HEK293 (cell line): ENCODE measurements around the gene UPK1A.

ENCODE experiments used
- FEZF1 ChIP-seq: fragments of 450-650 bp; formaldehyde crosslinking; IDR thresholded peaks from 2 replicates; pipeline ENCODE4 v1.5.1; 2016; ENCODE audit warnings: missing biosample characterization, missing genetic modification characterization
- IKZF3 ChIP-seq: fragments of 450-650 bp; IDR thresholded peaks from 2 replicates; pipeline ENCODE4 v1.5.0; 2018; ENCODE audit warnings: missing biosample characterization, mild to moderate bottlenecking, missing genetic modification characterization, moderate library complexity
- KLF1 ChIP-seq: fragments of 450-650 bp; formaldehyde crosslinking; IDR thresholded peaks from 2 replicates; pipeline ENCODE4 v1.5.1; 2016; ENCODE audit warnings: missing biosample characterization, missing genetic modification characterization
- KLF9 ChIP-seq: fragments of 450-650 bp; formaldehyde crosslinking; IDR thresholded peaks from 2 replicates; pipeline ENCODE4 v1.5.1; 2016; ENCODE audit warnings: missing biosample characterization, missing genetic modification characterization, low read depth
- OVOL3 ChIP-seq: fragments of 450-650 bp; formaldehyde crosslinking; IDR thresholded peaks from 2 replicates; pipeline ENCODE4 v1.5.1; 2016; ENCODE audit warnings: missing biosample characterization, missing genetic modification characterization
- RBAK ChIP-seq: fragments of 450-650 bp; formaldehyde crosslinking; IDR thresholded peaks from 2 replicates; pipeline ENCODE4 v1.5.1; 2016; ENCODE audit warnings: missing biosample characterization, missing genetic modification characterization
- SP3 ChIP-seq: fragments of 450-650 bp; formaldehyde crosslinking; IDR thresholded peaks from 2 replicates; pipeline ENCODE4 v1.5.1; 2016; ENCODE audit warnings: missing biosample characterization, missing genetic modification characterization
- TRIM28 ChIP-seq: IDR thresholded peaks from 2 replicates; pipeline ENCODE4 v1.6.1; 2011; ENCODE audit warnings: low read length, control low read depth, borderline replicate concordance
- YY2 ChIP-seq: fragments of 450-650 bp; formaldehyde crosslinking; IDR thresholded peaks from 2 replicates; pipeline ENCODE4 v1.5.1; 2016; ENCODE audit warnings: missing biosample characterization, missing genetic modification characterization
- ZBTB17 ChIP-seq: fragments of 450-650 bp; formaldehyde crosslinking; IDR thresholded peaks from 2 replicates; pipeline ENCODE4 v1.5.1; 2016; ENCODE audit warnings: missing biosample characterization, missing genetic modification characterization
- ZEB2 ChIP-seq: fragments of 450-650 bp; formaldehyde crosslinking; IDR thresholded peaks from 2 replicates; pipeline ENCODE4 v1.5.1; 2016; ENCODE audit warnings: missing biosample characterization, missing genetic modification characterization
- ZFP3 ChIP-seq: fragments of 450-650 bp; formaldehyde crosslinking; IDR thresholded peaks from 2 replicates; pipeline ENCODE4 v1.5.1; 2016; ENCODE audit warnings: low read depth, missing biosample characterization, missing genetic modification characterization
- ZNF112 ChIP-seq: fragments of 450-650 bp; formaldehyde crosslinking; IDR thresholded peaks from 2 replicates; pipeline ENCODE4 v1.5.0; 2017; ENCODE audit warnings: missing biosample characterization, missing genetic modification characterization
- ZNF121 ChIP-seq: fragments of 450-650 bp; formaldehyde crosslinking; IDR thresholded peaks from 2 replicates; pipeline ENCODE4 v1.5.1; 2016; ENCODE audit warnings: missing biosample characterization, missing genetic modification characterization
- ZNF266 ChIP-seq: fragments of 450-650 bp; formaldehyde crosslinking; IDR thresholded peaks from 2 replicates; pipeline ENCODE4 v1.5.1; 2016; ENCODE audit warnings: missing biosample characterization, missing genetic modification characterization, low read depth
- ZNF292 ChIP-seq: fragments of 450-650 bp; formaldehyde crosslinking; IDR thresholded peaks from 2 replicates; pipeline ENCODE4 v1.5.1; 2016; ENCODE audit warnings: low read depth, missing biosample characterization, missing genetic modification characterization, borderline replicate concordance
- ZNF510 ChIP-seq: fragments of 450-650 bp; formaldehyde crosslinking; IDR thresholded peaks from 2 replicates; pipeline ENCODE4 v1.5.1; 2018; ENCODE audit warnings: mild to moderate bottlenecking, missing genetic modification characterization, missing biosample characterization; ENCODE audit not compliant: insufficient replicate concordance
- ZNF585B ChIP-seq: fragments of 450-650 bp; formaldehyde crosslinking; IDR thresholded peaks from 2 replicates; pipeline ENCODE4 v1.5.1; 2016; ENCODE audit warnings: missing biosample characterization, missing genetic modification characterization
- ZNF658 ChIP-seq: fragments of 450-650 bp; formaldehyde crosslinking; IDR thresholded peaks from 2 replicates; pipeline ENCODE4; 2016; ENCODE audit warnings: missing biosample characterization, missing genetic modification characterization
- ZNF660 ChIP-seq: fragments of 450-650 bp; IDR thresholded peaks from 2 replicates; pipeline ENCODE4 v1.5.1; 2018; ENCODE audit warnings: missing biosample characterization, mild to moderate bottlenecking, missing genetic modification characterization
- ZNF747 ChIP-seq: fragments of 450-650 bp; formaldehyde crosslinking; IDR thresholded peaks from 2 replicates; pipeline ENCODE4 v1.5.1; 2016; ENCODE audit warnings: missing biosample characterization, missing genetic modification characterization
- ZNF76 ChIP-seq: fragments of 450-650 bp; formaldehyde crosslinking; IDR thresholded peaks from 2 replicates; pipeline ENCODE4; 2016; ENCODE audit warnings: low read depth, missing biosample characterization, missing genetic modification characterization, borderline replicate concordance
- ZSCAN30 ChIP-seq: fragments of 450-650 bp; IDR thresholded peaks from 2 replicates; pipeline ENCODE4 v1.5.1; 2018; ENCODE audit warnings: missing biosample characterization, mild to moderate bottlenecking, missing genetic modification characterization, moderate library complexity
- TF ChIP-seq, protein P1 (sequence below): fragments of 450-650 bp; formaldehyde crosslinking; IDR thresholded peaks from 2 replicates; pipeline ENCODE4 v1.5.1; 2016; ENCODE audit warnings: missing biosample characterization, missing genetic modification characterization, borderline replicate concordance
- TF ChIP-seq, protein P2 (sequence below): fragments of 450-650 bp; formaldehyde crosslinking; IDR thresholded peaks from 2 replicates; pipeline ENCODE4 v1.5.1; 2016; ENCODE audit warnings: missing biosample characterization, missing genetic modification characterization
- TF ChIP-seq, protein P3 (sequence below): fragments of 450-650 bp; formaldehyde crosslinking; IDR thresholded peaks from 2 replicates; pipeline ENCODE4 v1.5.1; 2017; ENCODE audit warnings: missing biosample characterization, missing genetic modification characterization
- TF ChIP-seq, protein P4 (sequence below): fragments of 450-650 bp; formaldehyde crosslinking; IDR thresholded peaks from 2 replicates; pipeline ENCODE4 v1.5.1; 2016; ENCODE audit warnings: missing biosample characterization, missing genetic modification characterization, low read depth
- TF ChIP-seq, protein P5 (sequence below): fragments of 450-650 bp; formaldehyde crosslinking; IDR thresholded peaks from 2 replicates; pipeline ENCODE4 v1.5.1; 2016; ENCODE audit warnings: missing biosample characterization, missing genetic modification characterization
- TF ChIP-seq, protein P6 (sequence below): fragments of 450-650 bp; formaldehyde crosslinking; IDR thresholded peaks from 2 replicates; pipeline ENCODE4; 2016; ENCODE audit warnings: missing biosample characterization, missing genetic modification characterization

The UPK1A gene

DNA sequence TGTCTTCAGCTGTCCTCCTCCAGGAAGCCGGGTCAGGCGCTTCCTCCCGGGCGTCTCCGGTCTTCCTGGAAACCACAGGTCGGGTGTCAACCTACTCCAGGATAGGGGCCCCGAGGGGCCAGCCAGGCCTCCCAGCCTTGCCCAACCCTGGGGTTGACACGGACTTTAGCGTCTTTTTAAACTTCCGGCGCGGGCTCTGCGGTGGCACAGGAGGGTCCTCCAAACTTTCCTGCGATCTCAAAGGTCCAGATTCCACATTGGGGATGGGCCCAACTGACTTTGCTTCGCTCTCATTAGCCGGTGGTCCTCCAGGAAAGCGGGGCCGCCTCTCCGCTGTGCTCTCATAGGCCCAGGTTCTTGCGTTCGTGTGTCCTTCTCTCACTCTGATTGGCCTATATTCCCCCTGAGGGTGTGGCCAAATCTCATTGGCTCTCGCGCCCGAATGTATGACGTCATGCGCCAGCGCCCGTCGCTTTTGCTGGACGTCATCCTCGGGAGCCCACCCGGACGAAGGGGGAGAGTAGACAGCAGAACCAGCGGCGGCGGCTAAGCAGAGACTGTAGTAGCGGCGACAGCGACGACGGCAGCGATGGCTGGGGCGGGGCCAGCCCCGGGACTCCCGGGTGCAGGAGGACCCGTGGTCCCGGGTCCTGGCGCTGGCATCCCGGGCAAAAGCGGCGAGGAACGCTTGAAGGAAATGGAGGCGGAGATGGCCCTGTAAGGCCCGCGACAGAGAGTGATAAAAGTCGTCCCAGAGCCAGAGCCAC, 37.6 kb upstream of the UPK1A start, which contains the start of gene RBM42 (continued):
- peak; percentile 78 for TF ChIP-seq ZNF660 (tag by site-specific recombination)
- TF ChIP-seq, protein P1, sequence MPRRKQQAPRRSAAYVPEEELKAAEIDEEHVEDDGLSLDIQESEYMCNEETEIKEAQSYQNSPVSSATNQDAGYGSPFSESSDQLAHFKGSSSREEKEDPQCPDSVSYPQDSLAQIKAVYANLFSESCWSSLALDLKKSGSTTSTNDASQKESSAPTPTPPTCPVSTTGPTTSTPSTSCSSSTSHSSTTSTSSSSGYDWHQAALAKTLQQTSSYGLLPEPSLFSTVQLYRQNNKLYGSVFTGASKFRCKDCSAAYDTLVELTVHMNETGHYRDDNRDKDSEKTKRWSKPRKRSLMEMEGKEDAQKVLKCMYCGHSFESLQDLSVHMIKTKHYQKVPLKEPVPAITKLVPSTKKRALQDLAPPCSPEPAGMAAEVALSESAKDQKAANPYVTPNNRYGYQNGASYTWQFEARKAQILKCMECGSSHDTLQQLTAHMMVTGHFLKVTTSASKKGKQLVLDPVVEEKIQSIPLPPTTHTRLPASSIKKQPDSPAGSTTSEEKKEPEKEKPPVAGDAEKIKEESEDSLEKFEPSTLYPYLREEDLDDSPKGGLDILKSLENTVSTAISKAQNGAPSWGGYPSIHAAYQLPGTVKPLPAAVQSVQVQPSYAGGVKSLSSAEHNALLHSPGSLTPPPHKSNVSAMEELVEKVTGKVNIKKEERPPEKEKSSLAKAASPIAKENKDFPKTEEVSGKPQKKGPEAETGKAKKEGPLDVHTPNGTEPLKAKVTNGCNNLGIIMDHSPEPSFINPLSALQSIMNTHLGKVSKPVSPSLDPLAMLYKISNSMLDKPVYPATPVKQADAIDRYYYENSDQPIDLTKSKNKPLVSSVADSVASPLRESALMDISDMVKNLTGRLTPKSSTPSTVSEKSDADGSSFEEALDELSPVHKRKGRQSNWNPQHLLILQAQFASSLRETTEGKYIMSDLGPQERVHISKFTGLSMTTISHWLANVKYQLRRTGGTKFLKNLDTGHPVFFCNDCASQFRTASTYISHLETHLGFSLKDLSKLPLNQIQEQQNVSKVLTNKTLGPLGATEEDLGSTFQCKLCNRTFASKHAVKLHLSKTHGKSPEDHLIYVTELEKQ (tag by site-specific recombination) = peak; percentile 66; the same call in 1 of the 2 replicates
- TF ChIP-seq ZSCAN30 = peak; percentile 68; the same call in 1 of the 2 replicates
- TF ChIP-seq ZNF658 (tag by site-specific recombination) = no peak
- TF ChIP-seq IKZF3 (tag by site-specific recombination) = peak; percentile 80
- no peak for TF ChIP-seq ZNF266
- TF ChIP-seq ZNF76 (tag by site-specific recombination) = peak; percentile 92
- TF ChIP-seq ZFP3 (tag by site-specific recombination) = no peak
- TF ChIP-seq ZEB2 (tag by site-specific recombination) = peak; percentile 91
- TF ChIP-seq, protein P2, sequence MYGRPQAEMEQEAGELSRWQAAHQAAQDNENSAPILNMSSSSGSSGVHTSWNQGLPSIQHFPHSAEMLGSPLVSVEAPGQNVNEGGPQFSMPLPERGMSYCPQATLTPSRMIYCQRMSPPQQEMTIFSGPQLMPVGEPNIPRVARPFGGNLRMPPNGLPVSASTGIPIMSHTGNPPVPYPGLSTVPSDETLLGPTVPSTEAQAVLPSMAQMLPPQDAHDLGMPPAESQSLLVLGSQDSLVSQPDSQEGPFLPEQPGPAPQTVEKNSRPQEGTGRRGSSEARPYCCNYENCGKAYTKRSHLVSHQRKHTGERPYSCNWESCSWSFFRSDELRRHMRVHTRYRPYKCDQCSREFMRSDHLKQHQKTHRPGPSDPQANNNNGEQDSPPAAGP (tag by site-specific recombination) = peak; percentile 100
- no peak for TF ChIP-seq FEZF1 (tag by site-specific recombination)
- TF ChIP-seq ZNF112 (tag by site-specific recombination) = no peak
- TF ChIP-seq, protein P3, sequence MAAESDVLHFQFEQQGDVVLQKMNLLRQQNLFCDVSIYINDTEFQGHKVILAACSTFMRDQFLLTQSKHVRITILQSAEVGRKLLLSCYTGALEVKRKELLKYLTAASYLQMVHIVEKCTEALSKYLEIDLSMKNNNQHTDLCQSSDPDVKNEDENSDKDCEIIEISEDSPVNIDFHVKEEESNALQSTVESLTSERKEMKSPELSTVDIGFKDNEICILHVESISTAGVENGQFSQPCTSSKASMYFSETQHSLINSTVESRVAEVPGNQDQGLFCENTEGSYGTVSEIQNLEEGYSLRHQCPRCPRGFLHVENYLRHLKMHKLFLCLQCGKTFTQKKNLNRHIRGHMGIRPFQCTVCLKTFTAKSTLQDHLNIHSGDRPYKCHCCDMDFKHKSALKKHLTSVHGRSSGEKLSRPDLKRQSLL (tag by site-specific recombination) = peak; percentile 13; the same call in 1 of the 2 replicates
- TF ChIP-seq ZNF292 (tag by site-specific recombination) = no peak
- peak; percentile 37 for TF ChIP-seq OVOL3 (tag by site-specific recombination)
- TF ChIP-seq ZNF510 (tag by site-specific recombination) = no peak
- TF ChIP-seq, protein P4, sequence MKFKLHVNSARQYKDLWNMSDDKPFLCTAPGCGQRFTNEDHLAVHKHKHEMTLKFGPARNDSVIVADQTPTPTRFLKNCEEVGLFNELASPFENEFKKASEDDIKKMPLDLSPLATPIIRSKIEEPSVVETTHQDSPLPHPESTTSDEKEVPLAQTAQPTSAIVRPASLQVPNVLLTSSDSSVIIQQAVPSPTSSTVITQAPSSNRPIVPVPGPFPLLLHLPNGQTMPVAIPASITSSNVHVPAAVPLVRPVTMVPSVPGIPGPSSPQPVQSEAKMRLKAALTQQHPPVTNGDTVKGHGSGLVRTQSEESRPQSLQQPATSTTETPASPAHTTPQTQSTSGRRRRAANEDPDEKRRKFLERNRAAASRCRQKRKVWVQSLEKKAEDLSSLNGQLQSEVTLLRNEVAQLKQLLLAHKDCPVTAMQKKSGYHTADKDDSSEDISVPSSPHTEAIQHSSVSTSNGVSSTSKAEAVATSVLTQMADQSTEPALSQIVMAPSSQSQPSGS = peak; percentile 100
- peak; percentile 97 for TF ChIP-seq KLF1 (tag by site-specific recombination)
- TF ChIP-seq TRIM28 = no peak
- peak; percentile 98 for TF ChIP-seq ZBTB17
- TF ChIP-seq ZNF585B (tag by site-specific recombination) = no peak
- no peak for TF ChIP-seq RBAK (tag by site-specific recombination)
- TF ChIP-seq, protein P5, sequence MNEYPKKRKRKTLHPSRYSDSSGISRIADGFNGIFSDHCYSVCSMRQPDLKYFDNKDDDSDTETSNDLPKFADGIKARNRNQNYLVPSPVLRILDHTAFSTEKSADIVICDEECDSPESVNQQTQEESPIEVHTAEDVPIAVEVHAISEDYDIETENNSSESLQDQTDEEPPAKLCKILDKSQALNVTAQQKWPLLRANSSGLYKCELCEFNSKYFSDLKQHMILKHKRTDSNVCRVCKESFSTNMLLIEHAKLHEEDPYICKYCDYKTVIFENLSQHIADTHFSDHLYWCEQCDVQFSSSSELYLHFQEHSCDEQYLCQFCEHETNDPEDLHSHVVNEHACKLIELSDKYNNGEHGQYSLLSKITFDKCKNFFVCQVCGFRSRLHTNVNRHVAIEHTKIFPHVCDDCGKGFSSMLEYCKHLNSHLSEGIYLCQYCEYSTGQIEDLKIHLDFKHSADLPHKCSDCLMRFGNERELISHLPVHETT (tag by site-specific recombination) = peak; percentile 99
- peak; percentile 100 for TF ChIP-seq SP3
- no peak for TF ChIP-seq ZNF121 (tag by site-specific recombination)
- TF ChIP-seq ZNF747 (tag by site-specific recombination) = no peak
- peak; percentile 72 for TF ChIP-seq KLF9 (tag by site-specific recombination)
- TF ChIP-seq YY2 (tag by site-specific recombination) = peak; percentile 96
- TF ChIP-seq, protein P6, sequence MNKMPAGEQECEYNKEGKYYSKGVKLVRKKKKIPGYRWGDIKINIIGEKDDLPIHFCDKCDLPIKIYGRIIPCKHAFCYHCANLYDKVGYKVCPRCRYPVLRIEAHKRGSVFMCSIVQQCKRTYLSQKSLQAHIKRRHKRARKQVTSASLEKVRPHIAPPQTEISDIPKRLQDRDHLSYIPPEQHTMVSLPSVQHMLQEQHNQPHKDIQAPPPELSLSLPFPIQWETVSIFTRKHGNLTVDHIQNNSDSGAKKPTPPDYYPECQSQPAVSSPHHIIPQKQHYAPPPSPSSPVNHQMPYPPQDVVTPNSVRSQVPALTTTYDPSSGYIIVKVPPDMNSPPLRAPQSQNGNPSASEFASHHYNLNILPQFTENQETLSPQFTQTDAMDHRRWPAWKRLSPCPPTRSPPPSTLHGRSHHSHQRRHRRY = no peak
